Endothelial cell of umbilical vein (primary cell): ENCODE data around the gene ZNF627.

Source experiments
- CTCF ChIP-seq, 2 donors: IDR thresholded peaks; 1 replicate in 1 of 2; 2 replicates in 1 of 2; pipeline ENCODE4 v1.5.1; 2011; ENCODE audit warnings: low read length in 2 of 2, mild to moderate bottlenecking in 2 of 2, moderate library complexity in 2 of 2, control low read depth in 1 of 2, inconsistent platforms in 1 of 2, low read depth in 1 of 2; ENCODE audit not compliant: insufficient read depth in 1 of 2; ENCODE audit errors: extremely low read depth in 1 of 2
- EZH2 ChIP-seq: IDR thresholded peaks from 2 replicates; pipeline ENCODE4 v1.6.1; 2012; ENCODE audit warnings: borderline replicate concordance, low read depth, mild to moderate bottlenecking, moderate library complexity, low read length, inconsistent platforms; ENCODE audit not compliant: severe bottlenecking
- MYC ChIP-seq: IDR thresholded peaks from one replicate; pipeline ENCODE4 v1.6.1; 2011; ENCODE audit warnings: mild to moderate bottlenecking, low read depth, low read length
- POLR2A ChIP-seq: IDR thresholded peaks from 2 replicates; pipeline ENCODE4 v1.6.1; 2012; ENCODE audit warnings: low read depth, mild to moderate bottlenecking, control low read depth, low read length

GRCh38 chr19:11580116-11580515 lies 17.2 kb upstream of the ZNF627 start:
- TF ChIP-seq CTCF (IDR thresholded peaks at IDR 0.05; ENCODE audit: extremely low read depth in 1 of 2, insufficient read depth in 1 of 2, low read depth in 1 of 2, low read length in 2 of 2) (no peak), POLR2A (no peak), EZH2 (no peak), MYC (no peak)
